Natural killer cell (primary cell): ENCODE results near the gene DENND1A. TPM values are rescaled to one million over a fixed set of nuclear protein-coding genes. Genes with fewer than 3 reads are reported as not detected.

Source experiments
- ATAC-seq, 3 donors: fragments of 150-1000 bp in 2 of 3; fragments of 200-7000 bp in 1 of 3; cut with Tn5 transposase; 1 replicate in 1 of 3; 2 replicates in 2 of 3; pipeline ENCODE4 v1.10.0; 2021; ENCODE audit warnings: mild to moderate bottlenecking in 2 of 3, moderate library complexity in 2 of 3
- DNase-seq, 2 donors: peaks; one replicate each; pipeline versions ENCODE4 v3.0.0 to v3.0.0-alpha.2; 2013 to 2021; ENCODE audit warnings: mixed read lengths in 1 of 2
- H3K27ac ChIP-seq: one replicate; pipeline ENCODE4 v1.5.1; 2013; ENCODE audit warnings: mild to moderate bottlenecking, low read length
- H3K27me3 ChIP-seq: one replicate; pipeline ENCODE4 v1.6.1; 2013; ENCODE audit warnings: low read length; ENCODE audit not compliant: control insufficient read depth, insufficient read depth
- H3K36me3 ChIP-seq: one replicate; pipeline ENCODE4 v1.6.1; 2013; ENCODE audit warnings: low read length; ENCODE audit not compliant: control insufficient read depth, insufficient read depth
- H3K4me1 ChIP-seq: one replicate; pipeline ENCODE4 v1.6.1; 2013; ENCODE audit warnings: low read length; ENCODE audit not compliant: control insufficient read depth, insufficient read depth
- H3K4me3 ChIP-seq: one replicate; pipeline ENCODE4 v1.5.1; 2013; ENCODE audit warnings: low read length
- H3K9me3 ChIP-seq: one replicate; pipeline ENCODE4 v1.6.1; 2013; ENCODE audit warnings: low read length; ENCODE audit not compliant: control insufficient read depth, insufficient read depth
- H3K27ac Mint-ChIP-seq, 2 donors: one replicate each; pipeline ENCODE4 v1.8.0; 2022; ENCODE audit warnings: mild to moderate bottlenecking in 2 of 2, mixed read lengths in 2 of 2, moderate library complexity in 1 of 2
- H3K27me3 Mint-ChIP-seq, 2 donors: one replicate each; pipeline ENCODE4 v1.8.0; 2022; ENCODE audit warnings: low read depth in 2 of 2, mixed read lengths in 2 of 2
- H3K36me3 Mint-ChIP-seq: one replicate; pipeline ENCODE4 v1.8.0; 2022; ENCODE audit warnings: mixed read lengths
- H3K4me1 Mint-ChIP-seq, 2 donors: one replicate each; pipeline ENCODE4 v1.8.0; 2022; ENCODE audit warnings: mixed read lengths in 2 of 2
- H3K4me3 Mint-ChIP-seq: one replicate; pipeline ENCODE4 v1.8.0; 2022; ENCODE audit warnings: mild to moderate bottlenecking, moderate library complexity, mixed read lengths
- H3K9me3 Mint-ChIP-seq, 2 donors: one replicate each; pipeline ENCODE4 v1.8.0; 2022; ENCODE audit warnings: mixed read lengths in 2 of 2
- WGBS: methylation state at CpG from one replicate; pipeline ENCODE4 v1.1.7; 2013; ENCODE audit warnings: missing lambda C conversion rate; ENCODE audit not compliant: insufficient coverage; 5-methylcytosine and 5-hydroxymethylcytosine counted together
- intact Hi-C: fragments of 100-400 bp; cut with micrococcal nuclease; formaldehyde crosslinking; loops from one replicate; pipeline ENCODE4 v1.14.2; 2022
- total RNA-seq, 4 donors: library from RNA; stranded (reverse); fragments of 120-200 nt in 1 of 4; gene quantifications; one replicate each; pipeline versions ENCODE4 v1.2.3 to v1.2.4, GENCODE V29; 2013 to 2022
- TF ChIP-seq, protein P1 (sequence below): fragments of 200-600 bp; IDR thresholded peaks from one replicate; pipeline ENCODE4 v1.8.0; 2022; ENCODE audit warnings: antibody characterized with exemption

DENND1A gene
- total RNA-seq, 3 donors from 2014 or later (not counting 1 experiment from before 2014, with no cell fraction given) = 27.8 to 37.6 (median 30.9) TPM

DNA sequence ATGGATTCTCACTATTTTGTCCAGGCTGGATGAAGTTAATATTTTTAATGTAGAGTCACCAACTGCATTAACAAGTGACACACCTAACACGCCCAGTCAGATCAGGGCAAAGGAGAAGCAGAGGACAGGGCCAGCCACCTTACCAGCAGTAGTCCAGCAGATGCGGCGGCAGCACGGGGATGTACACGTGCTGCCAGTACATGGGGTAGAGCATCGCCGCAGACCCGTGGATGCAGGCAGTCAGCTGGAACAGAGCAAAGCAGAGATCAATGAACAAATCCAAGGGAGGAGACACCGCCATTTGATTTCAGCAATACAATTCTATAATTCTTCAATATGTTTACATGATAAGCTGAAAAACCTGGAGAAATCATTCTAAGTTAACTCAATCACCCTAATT is 299.7 kb downstream of the DENND1A start:
- ATAC-seq (no peak), DNase-seq (no peak)
- Histone ChIP-seq H3K9me3 (no peaks in the 10 kb centered on the region), H3K27ac (no peak overlapping the region), H3K4me1 (no peaks in the 10 kb centered on the region), H3K36me3 (peaks cover 12% of the 10 kb centered on the region), H3K27me3 (no peaks in the 10 kb centered on the region), H3K4me3 (no peak overlapping the region)
- WGBS = 100% methylated on average over 9 of the region's 9 CpGs
- Mint-ChIP-seq H3K27ac (no peak overlapping the region), H3K4me1 (peaks cover 0 to 6% of the 10 kb centered on the region in 2 donors), H3K4me3 (no peak overlapping the region), H3K9me3 (no peaks in the 10 kb centered on the region), H3K36me3 (peaks cover 23% of the 10 kb centered on the region), H3K27me3 (peaks cover 0 to 4% of the 10 kb centered on the region in 2 donors)
- intact Hi-C loops = no loop called here
- TF ChIP-seq, protein P1, sequence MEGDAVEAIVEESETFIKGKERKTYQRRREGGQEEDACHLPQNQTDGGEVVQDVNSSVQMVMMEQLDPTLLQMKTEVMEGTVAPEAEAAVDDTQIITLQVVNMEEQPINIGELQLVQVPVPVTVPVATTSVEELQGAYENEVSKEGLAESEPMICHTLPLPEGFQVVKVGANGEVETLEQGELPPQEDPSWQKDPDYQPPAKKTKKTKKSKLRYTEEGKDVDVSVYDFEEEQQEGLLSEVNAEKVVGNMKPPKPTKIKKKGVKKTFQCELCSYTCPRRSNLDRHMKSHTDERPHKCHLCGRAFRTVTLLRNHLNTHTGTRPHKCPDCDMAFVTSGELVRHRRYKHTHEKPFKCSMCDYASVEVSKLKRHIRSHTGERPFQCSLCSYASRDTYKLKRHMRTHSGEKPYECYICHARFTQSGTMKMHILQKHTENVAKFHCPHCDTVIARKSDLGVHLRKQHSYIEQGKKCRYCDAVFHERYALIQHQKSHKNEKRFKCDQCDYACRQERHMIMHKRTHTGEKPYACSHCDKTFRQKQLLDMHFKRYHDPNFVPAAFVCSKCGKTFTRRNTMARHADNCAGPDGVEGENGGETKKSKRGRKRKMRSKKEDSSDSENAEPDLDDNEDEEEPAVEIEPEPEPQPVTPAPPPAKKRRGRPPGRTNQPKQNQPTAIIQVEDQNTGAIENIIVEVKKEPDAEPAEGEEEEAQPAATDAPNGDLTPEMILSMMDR = no peak

DNA sequence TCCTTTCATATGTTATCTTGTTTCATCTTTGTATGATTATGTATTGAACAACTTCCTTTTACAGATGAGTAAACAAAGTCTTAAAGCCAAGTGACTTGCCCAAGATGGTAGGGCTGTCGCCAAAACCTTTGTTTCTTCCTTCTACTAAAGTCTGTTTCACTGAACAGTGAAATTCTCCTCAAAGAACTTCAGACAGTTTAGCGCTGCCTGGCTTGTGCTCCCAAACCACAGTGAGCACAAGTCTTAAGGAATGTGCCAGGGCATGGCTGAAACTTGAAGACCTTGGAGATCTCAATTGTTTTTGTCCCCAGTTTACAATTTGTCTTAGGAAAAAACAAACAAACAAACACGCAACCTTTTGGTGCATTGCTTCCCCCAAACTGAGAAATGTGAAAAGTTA is 300.4 kb downstream of the DENND1A start:
- Mint-ChIP-seq H3K27ac (no peak overlapping the region), H3K36me3 (peaks cover 23% of the 10 kb centered on the region), H3K27me3 (no peaks in the 10 kb centered on the region), H3K4me3 (no peak overlapping the region), H3K4me1 (peaks cover 0 to under 1% of the 10 kb centered on the region in 2 donors), H3K9me3 (no peaks in the 10 kb centered on the region)
- Histone ChIP-seq H3K36me3 (peaks cover 12% of the 10 kb centered on the region), H3K9me3 (no peaks in the 10 kb centered on the region), H3K4me3 (no peak overlapping the region), H3K4me1 (no peaks in the 10 kb centered on the region), H3K27ac (no peak overlapping the region), H3K27me3 (no peaks in the 10 kb centered on the region)
- TF ChIP-seq, protein P1 = no peak
- DNase-seq (no peak), ATAC-seq (no peak)
- intact Hi-C loops = no loop called here
- 95% methylated on average over 3 of the region's 3 CpGs for WGBS

DNA sequence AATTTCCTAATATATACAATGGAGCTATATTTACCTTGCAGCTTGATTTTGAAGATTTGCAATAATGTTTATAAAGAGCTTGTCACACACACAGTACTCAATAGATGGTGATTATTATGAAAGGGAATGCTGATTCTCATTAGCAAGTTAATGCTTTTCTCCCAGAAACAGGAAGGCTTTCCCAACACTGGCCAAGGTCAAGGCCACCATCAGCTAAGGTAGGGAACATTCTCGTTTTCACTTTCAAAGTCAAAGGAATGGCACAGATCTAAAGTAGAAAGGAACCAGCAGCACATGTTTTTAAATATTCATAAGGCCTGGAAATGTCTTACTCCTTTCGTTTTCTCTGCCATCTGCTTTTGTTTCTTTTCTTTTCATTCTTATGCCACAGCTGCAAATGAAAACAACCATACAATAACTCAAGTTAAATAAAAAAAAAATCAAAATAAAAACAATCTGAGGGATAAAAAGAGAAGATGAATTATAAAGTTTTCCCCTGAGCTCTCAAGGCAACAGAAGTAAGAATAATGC is 307.1 kb downstream of the DENND1A start:
- TF ChIP-seq, protein P1 = no peak
- Mint-ChIP-seq H3K27ac (no peak overlapping the region), H3K36me3 (peaks cover 1% of the 10 kb centered on the region), H3K9me3 (no peaks in the 10 kb centered on the region), H3K27me3 (no peaks in the 10 kb centered on the region), H3K4me1 (peaks cover 0 to 4% of the 10 kb centered on the region in 2 donors), H3K4me3 (no peak overlapping the region)
- WGBS = 95% methylated on average over 2 of the region's 2 CpGs
- H3K4me1 ChIP-seq = no peaks in the 10 kb centered on the region
- peaks cover 2% of the 10 kb centered on the region for H3K36me3 ChIP-seq
- no peak overlapping the region for H3K4me3 ChIP-seq
- DNase-seq (no peak), ATAC-seq (no peak)
- no peaks in the 10 kb centered on the region for H3K9me3 ChIP-seq
- no peak overlapping the region for H3K27ac ChIP-seq
- intact Hi-C loops = no loop called here
- H3K27me3 ChIP-seq = no peaks in the 10 kb centered on the region

DNA sequence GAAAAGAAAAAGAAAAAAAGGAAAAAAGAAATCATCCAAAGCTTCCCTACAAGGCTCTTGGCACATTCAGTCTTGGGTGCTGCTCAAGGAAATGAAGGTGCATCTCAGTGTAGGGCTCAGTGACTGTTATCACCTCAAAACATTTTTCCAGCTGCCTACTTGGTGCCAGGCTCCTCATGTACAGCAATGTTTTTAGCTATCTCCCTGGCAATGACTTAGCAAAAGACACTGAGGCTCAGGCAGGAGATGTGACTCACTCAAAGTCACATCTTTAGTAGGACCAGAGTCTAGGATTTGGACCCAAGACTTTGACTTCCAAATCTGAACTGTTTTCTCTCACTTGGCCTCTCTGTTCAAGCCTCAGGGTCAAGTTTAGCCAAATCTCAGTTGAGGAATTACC is 309.7 kb downstream of the DENND1A start:
- Mint-ChIP-seq H3K27ac (no peak overlapping the region), H3K4me1 (peaks cover 24 to 28% of the 10 kb centered on the region in 2 donors), H3K4me3 (no peak overlapping the region), H3K36me3 (no peaks in the 10 kb centered on the region), H3K9me3 (no peaks in the 10 kb centered on the region), H3K27me3 (no peaks in the 10 kb centered on the region)
- DNase-seq = no peak
- H3K4me3 ChIP-seq = no peak overlapping the region
- H3K4me1 ChIP-seq = peaks cover 7% of the 10 kb centered on the region
- intact Hi-C loops = no loop called here
- TF ChIP-seq, protein P1 = no peak
- no peaks in the 10 kb centered on the region for H3K27me3 ChIP-seq
- ATAC-seq = no peak
- H3K27ac ChIP-seq = no peak overlapping the region
- peaks cover 2% of the 10 kb centered on the region for H3K36me3 ChIP-seq
- no peaks in the 10 kb centered on the region for H3K9me3 ChIP-seq
